Brain microvascular endothelial cell (primary cell): Measurements from ENCODE around the gene KAT2A.

Experiments
- DNase-seq: peaks from one replicate; pipeline ENCODE4 v3.0.0-alpha.2; 2020
- H3K27ac ChIP-seq: fragments of 250-450 bp; sonication (Bioruptor Pico); 2 replicates; pipeline ENCODE4 v1.5.1; 2020; ENCODE audit warnings: mild to moderate bottlenecking, moderate library complexity
- H3K27me3 ChIP-seq: fragments of 250-450 bp; sonication (Bioruptor Pico); replicated peaks from 2 replicates; pipeline ENCODE4 v1.5.1; 2020; ENCODE audit warnings: mild to moderate bottlenecking
- H3K36me3 ChIP-seq: fragments of 250-450 bp; sonication (Bioruptor Pico); replicated peaks from 2 replicates; pipeline ENCODE4 v1.5.1; 2020; ENCODE audit warnings: mild to moderate bottlenecking
- H3K4me3 ChIP-seq: 2 replicates; pipeline ENCODE4 v1.5.1; 2011; ENCODE audit warnings: low read depth, mild to moderate bottlenecking, control low read depth, low read length, moderate library complexity
- CTCF ChIP-seq: IDR thresholded peaks from 2 replicates; pipeline ENCODE4 v1.5.1; 2011; ENCODE audit warnings: low read depth, mild to moderate bottlenecking, moderate library complexity, low read length, control low read depth, inconsistent platforms; ENCODE audit errors: missing control alignments
- in situ Hi-C: cut with HindIII; loops from 2 replicates; pipeline ENCODE4 v1.10.0; 2017; ENCODE audit warnings: low sequenced_read_pairs, low pct_ligation_motif_present

Gene KAT2A

GRCh38 chr17:42111265-42111636 is 9.9 kb downstream of the KAT2A start:
- H3K27me3 ChIP-seq: no peaks in the 10 kb centered on the region
- in situ Hi-C loops: loop anchor here (25.0 kb wide), 1 partner anchor 149 kb away; the partner anchor contains the start of gene CNP
- no peak overlapping the region for H3K4me3 ChIP-seq
- no peak overlapping the region for H3K27ac ChIP-seq
- no peaks in the 10 kb centered on the region for H3K36me3 ChIP-seq
- DNase-seq: no peak
- TF ChIP-seq CTCF: no peak

DNA sequence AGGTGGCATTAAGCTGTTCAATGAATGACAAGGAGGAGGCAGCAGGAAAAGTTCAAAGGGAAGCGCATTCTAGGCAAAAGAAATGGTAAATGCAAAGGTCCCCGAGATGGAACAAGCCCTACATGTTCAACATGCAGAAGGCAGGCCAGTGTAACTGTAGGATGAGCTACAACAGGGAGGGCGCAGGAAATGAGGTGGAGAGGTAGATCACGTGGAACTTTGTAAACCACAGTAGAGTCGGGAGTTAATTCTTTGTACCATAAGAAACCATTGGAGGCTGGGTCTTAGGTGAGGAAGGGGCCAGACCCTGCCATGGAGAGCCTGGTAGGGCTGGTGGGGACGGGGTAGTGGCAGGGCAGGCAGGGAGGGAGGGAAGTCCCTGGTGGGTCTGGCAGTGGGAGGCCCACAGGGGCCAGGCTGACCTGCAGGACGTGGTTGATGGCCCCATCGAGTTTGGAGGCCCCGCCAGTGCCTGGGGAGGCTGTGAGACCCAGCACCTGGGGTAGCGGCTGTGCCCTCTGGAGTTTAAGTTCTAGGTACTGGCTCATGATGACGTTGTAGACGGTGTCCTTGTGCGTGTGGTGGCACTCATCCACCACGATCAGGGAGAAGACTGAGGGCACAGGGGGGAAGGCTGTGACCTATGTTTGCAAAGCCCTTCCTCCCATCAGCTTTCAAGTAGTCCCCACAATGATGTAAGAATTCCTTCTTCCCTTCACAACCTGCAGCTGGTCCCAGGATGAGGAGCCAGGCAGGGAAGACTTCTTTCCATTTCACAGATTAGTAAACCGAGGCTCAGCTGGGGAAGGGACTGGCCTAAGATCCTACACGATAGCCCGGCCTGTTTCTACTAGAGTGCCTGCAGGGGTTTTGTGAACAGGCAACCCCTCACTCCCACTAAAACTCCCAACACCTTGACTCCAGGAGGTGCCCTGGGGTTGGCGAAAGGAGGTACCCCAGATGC is 10.6 kb downstream of the KAT2A start:
- H3K27ac ChIP-seq: no peak overlapping the region
- no peaks in the 10 kb centered on the region for H3K27me3 ChIP-seq
- no peak for DNase-seq
- no peak for TF ChIP-seq CTCF
- in situ Hi-C loops: loop anchor here (25.0 kb wide), 1 partner anchor 148 kb away; the partner anchor contains the start of gene CNP
- no peak overlapping the region for H3K4me3 ChIP-seq
- H3K36me3 ChIP-seq: no peaks in the 10 kb centered on the region

DNA sequence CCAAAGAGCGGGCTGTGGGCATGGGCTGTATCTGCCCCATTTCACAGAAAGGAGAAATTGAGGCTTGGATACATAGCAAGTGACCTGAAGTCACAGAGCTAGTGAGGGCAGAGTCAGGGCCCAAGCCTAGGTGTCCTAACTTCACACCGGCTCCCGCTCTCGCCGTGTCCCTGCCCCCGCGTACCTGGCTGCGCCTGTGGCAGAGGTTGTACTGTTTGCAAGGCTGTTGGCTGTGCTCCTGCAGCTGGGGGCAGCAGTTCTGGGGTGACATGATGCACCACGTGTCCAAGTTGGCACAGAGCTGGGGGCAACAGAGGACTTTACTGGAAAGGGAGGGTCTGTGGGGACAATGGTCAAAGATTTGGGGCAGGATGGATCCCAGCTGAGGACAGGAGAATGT is 12.1 kb downstream of the KAT2A start:
- no peak for TF ChIP-seq CTCF
- in situ Hi-C loops: loop anchor here (25.0 kb wide), 1 partner anchor 147 kb away; the partner anchor contains the start of gene CNP
- Histone ChIP-seq H3K27ac (no peak overlapping the region), H3K4me3 (no peak overlapping the region), H3K27me3 (no peaks in the 10 kb centered on the region), H3K36me3 (no peaks in the 10 kb centered on the region)
- DNase-seq: no peak

GRCh38 chr17:42107597-42108576 is 13.3 kb downstream of the KAT2A start:
- in situ Hi-C loops: loop anchor here (25.0 kb wide), 1 partner anchor 146 kb away; the partner anchor contains the start of gene CNP
- H3K27me3 ChIP-seq: no peaks in the 10 kb centered on the region
- peak overlapping the region; percentile 45 for H3K4me3 ChIP-seq
- peak; percentile 35 for DNase-seq
- TF ChIP-seq CTCF: no peak
- no peak overlapping the region for H3K27ac ChIP-seq
- no peaks in the 10 kb centered on the region for H3K36me3 ChIP-seq

DNA sequence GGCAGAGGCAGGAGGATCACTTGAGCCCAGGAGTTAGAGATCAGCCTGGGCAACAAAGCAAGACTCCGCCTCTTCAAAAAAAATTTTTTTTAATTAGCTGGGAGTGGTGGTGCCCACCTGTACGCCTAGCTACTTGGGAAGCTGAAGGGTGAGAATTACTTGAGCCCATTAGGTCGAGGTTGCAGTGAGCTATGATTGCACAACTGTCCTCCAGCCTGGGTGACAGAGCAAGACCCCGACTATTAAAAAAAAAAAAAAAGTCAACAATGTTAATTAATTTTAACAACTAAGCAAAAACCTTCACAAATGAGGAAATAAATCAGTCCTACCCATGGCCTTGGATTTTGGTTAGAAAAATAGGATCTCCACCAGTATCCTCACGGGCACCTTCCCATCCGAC is 14.0 kb downstream of the KAT2A start:
- no peak for DNase-seq
- H3K4me3 ChIP-seq: no peak overlapping the region
- H3K36me3 ChIP-seq: no peaks in the 10 kb centered on the region
- TF ChIP-seq CTCF: no peak
- in situ Hi-C loops: loop anchor here (25.0 kb wide), 1 partner anchor 145 kb away; the partner anchor contains the start of gene CNP
- no peaks in the 10 kb centered on the region for H3K27me3 ChIP-seq
- H3K27ac ChIP-seq: no peak overlapping the region
